Fibroblast of pulmonary artery (primary cell): ENCODE results near the gene AGPAT2.
A peak's percentile ranks its signal among the peaks of the same experiment; 100 is the strongest.

ENCODE experiments used
- DNase-seq: peaks from one replicate; pipeline ENCODE4 v3.0.0-alpha.2; 2010; ENCODE audit warnings: low read depth
- H3K4me3 ChIP-seq: replicated peaks from 2 replicates; pipeline ENCODE4 v1.5.1; 2011; ENCODE audit warnings: low read depth, mild to moderate bottlenecking, control low read depth, low read length, moderate library complexity
- TF ChIP-seq, protein P1 (sequence below): IDR thresholded peaks from 2 replicates; pipeline ENCODE4 v1.5.1; 2011; ENCODE audit warnings: mild to moderate bottlenecking, control low read depth, low read length, inconsistent platforms; ENCODE audit errors: missing control alignments

Gene AGPAT2

DNA sequence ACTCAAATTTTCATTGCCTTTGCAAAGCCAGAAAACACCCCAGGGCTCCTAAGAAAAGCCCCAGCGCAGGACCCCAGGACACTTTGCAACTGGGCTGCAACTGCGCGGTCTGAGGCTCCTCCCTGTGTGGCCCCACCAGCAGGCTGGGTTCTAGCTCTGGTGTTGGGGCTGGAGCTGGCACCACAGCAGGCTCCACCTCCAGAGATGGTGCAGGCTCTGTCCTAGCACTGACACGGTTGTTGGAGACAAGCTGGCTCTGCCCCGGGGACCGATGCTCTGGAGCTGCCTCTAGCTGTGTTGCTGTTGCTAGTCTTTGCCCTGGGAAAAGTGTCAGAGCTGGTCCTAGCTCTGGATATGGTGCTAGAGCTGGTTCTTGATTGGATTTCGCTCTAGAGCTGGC lies 41.9 kb upstream of the AGPAT2 start:
- no peak for DNase-seq
- H3K4me3 ChIP-seq, result peak overlapping the region; percentile 98
- TF ChIP-seq, protein P1, sequence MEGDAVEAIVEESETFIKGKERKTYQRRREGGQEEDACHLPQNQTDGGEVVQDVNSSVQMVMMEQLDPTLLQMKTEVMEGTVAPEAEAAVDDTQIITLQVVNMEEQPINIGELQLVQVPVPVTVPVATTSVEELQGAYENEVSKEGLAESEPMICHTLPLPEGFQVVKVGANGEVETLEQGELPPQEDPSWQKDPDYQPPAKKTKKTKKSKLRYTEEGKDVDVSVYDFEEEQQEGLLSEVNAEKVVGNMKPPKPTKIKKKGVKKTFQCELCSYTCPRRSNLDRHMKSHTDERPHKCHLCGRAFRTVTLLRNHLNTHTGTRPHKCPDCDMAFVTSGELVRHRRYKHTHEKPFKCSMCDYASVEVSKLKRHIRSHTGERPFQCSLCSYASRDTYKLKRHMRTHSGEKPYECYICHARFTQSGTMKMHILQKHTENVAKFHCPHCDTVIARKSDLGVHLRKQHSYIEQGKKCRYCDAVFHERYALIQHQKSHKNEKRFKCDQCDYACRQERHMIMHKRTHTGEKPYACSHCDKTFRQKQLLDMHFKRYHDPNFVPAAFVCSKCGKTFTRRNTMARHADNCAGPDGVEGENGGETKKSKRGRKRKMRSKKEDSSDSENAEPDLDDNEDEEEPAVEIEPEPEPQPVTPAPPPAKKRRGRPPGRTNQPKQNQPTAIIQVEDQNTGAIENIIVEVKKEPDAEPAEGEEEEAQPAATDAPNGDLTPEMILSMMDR, result no peak

DNA sequence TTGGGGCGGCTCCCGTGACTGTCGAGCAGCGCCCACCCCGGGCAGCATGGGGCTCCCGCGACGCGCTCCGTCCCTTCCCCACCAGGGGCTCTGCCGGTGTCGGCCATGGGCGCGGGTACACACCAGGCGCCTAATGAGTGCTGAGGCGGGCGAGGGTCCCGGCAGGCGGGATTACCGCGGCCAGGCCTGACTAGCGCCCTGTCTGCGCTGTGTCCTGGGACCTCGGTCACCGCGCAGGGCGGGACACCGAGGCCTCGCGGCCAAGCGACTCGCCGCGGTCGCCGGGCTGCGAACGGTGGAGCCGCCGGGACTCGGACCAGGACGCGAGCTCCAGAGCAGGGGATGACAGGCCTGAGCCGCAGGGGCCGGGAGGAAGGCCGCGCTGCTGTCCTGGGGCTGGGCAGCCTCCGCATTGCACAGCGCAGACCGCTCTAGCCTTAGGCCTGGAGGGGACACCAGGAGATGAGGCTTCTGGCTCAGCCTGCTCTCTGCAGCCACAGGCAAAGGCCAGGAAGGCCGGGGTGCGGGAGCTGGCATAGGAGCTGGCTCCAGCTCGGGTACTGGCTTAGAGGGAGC lies 41.4 kb upstream of the AGPAT2 start:
- TF ChIP-seq, protein P1, result no peak
- peak overlapping the region; percentile 98 for H3K4me3 ChIP-seq
- no peak for DNase-seq

DNA sequence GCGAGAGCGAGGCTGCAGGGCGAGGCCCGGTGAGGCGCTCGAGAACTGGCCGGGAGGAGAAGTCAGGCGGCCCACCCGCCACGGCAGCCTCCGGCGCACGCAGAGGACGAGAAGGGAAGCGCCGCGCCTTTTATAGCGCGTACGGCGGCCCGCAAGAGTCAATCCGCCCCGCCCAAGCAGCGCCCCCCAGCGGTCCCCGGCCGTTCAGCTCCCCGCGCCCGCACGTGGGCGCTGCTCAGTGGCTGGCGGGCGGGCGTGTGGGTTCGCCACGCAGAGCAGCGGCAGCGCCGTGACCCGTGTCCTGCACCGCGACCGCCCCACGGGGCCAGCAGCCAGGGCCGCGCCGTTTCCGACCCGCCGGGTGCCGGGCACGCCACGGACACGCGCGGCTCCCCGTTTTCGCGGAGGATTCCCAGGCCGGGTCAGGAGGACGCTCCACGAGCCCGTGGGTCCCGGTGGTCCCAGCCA lies 40.9 kb upstream of the AGPAT2 start:
- TF ChIP-seq, protein P1, result peak; percentile 43
- peak overlapping the region; percentile 98 for H3K4me3 ChIP-seq
- DNase-seq, result peak; percentile 92

DNA sequence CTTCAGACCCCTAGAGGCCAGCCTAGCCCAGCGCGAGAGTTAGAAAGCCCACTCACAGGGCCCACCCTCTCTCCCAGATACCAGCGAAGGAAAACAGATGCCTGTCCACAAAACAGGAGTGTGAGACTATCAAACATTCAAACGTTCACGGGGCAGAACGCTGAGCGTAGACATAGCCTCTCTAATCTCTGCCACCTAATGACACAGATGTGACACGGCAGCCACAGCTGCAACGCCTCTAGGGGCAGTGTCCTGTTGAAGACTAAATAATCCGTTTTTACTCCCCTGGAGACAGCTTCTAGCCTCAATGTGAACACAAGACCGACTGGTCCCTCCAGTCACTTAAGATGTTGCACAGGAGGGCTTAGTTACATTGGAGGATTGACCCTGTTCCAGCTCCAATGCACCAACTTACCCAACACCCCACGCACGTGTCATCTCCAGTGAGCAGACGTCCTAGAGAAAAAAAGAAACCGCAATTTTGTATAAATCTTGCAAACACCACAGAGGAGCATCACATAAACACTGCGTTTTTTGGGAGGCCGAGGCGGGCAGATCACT lies 39.5 kb upstream of the AGPAT2 start:
- no peak for DNase-seq
- peak overlapping the region; percentile 98 for H3K4me3 ChIP-seq
- TF ChIP-seq, protein P1, result peak; percentile 40

DNA sequence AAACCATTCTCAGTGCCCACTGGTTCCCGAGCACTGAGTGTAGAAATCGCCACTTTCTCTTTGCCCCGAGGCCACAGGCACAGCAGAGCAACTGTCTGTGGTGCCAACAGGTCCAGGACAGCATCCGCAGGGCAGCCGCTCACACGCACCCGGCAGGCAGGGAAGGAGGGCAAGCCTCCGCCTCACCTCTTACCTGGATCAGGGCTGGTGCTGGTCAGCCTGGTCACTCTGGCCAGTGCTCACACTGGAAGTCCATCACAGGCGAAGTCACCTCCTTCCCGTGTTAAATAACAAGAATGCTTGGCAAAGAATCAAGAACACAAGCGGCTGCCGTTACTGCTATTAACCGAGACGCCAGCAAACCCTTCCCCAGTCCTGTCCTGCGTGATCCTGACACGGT lies 38.9 kb upstream of the AGPAT2 start:
- DNase-seq, result no peak
- H3K4me3 ChIP-seq, result peak overlapping the region; percentile 98
- TF ChIP-seq, protein P1, result no peak

DNA sequence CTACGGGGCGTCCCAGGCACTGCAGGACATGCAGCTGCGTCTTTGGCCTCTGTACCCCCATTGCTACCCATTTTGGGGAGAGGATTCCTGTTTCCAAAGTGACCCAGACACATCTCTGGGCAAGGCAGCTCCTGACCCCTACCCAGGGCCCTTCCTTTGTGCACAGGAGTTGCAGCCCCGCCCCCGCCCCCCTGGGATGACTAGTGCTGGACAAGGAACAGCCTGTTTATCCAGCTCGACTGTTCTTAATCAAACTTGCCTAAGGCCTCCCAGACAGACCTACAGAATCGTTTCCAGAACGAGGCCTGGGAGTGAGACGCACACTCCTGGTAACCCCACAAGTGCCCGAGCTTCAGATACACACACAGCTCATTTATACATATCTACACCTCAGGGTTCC lies 38.4 kb upstream of the AGPAT2 start:
- DNase-seq, result peak; percentile 59
- H3K4me3 ChIP-seq, result peak overlapping the region; percentile 98
- TF ChIP-seq, protein P1, result no peak

DNA sequence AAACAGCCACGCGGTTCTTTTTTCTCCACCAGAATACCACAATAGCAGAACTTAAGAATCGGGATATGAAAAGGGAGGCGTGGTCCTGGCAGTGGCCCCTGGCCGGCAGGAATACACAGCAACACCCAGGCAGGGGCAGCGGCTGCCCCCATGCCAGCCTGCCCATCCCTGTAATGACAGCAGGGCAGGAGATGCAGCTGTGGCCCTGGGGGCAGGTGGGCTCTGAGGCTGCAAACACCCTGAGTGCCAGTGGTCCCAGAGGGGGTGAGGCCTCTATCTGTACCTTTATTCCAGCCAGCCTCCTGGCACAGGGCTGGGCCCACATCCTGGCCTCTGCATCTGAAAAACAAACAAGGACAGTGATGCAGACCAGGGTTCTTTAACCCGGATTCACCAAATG lies 37.5 kb upstream of the AGPAT2 start:
- TF ChIP-seq, protein P1, result no peak
- no peak overlapping the region for H3K4me3 ChIP-seq
- no peak for DNase-seq
